OCI-LY7 (cell line): ENCODE measurements around the gene CLDN20. TPM values are rescaled to one million over a fixed set of nuclear protein-coding genes. Genes with fewer than 3 reads are reported as not detected.

Source experiments
- BruUV-seq: library from RNA; stranded (reverse); fragments of 400-500 nt; replicated peaks from 2 replicates; lab custom pipeline; 2021; lab: Mats Ljungman, UMichigan
- CTCF ChIA-PET: fragments of 300-600 bp; sonication (Branson Sonifier 250); formaldehyde crosslinking; loops from one replicate; lab custom pipeline; 2022; ENCODE audit warnings: antibody characterized with exemption; ENCODE audit not compliant: unreplicated experiment; lab: Charles Lee
- POLR2A ChIA-PET: fragments of 300-600 bp; sonication (Branson Sonifier 250); formaldehyde crosslinking; loops from one replicate; lab custom pipeline; 2022; ENCODE audit warnings: antibody characterized with exemption; lab: Charles Lee
- DNase-seq: peaks from one replicate; pipeline ENCODE4 v3.0.0-alpha.2; 2015; ENCODE audit warnings: low spot score
- H2AFZ ChIP-seq: fragments of 200-600 bp; sonication (generic), shearing (Covaris generic); 2 replicates; pipeline ENCODE4 v1.6.1; 2014; ENCODE audit warnings: mild to moderate bottlenecking, antibody characterized with exemption, low read length, moderate library complexity
- H3K27ac ChIP-seq: fragments of 200-600 bp; sonication (generic); 2 replicates; pipeline ENCODE4 v1.5.1; 2014; ENCODE audit warnings: mixed run types, low read depth, mild to moderate bottlenecking, moderate library complexity, low read length, inconsistent platforms; ENCODE audit not compliant: poor library complexity, severe bottlenecking
- H3K36me3 ChIP-seq: fragments of 200-600 bp; sonication (generic); 2 replicates; pipeline ENCODE4 v1.6.1; 2014; ENCODE audit warnings: mild to moderate bottlenecking, antibody characterized with exemption, low read length, moderate library complexity, mixed read lengths; ENCODE audit not compliant: insufficient read depth
- H3K4me1 ChIP-seq: fragments of 200-600 bp; sonication (generic); 2 replicates; pipeline ENCODE4 v1.5.1; 2014; ENCODE audit warnings: mild to moderate bottlenecking, low read length; ENCODE audit not compliant: insufficient read depth, poor library complexity, severe bottlenecking
- H3K4me2 ChIP-seq: fragments of 200-600 bp; sonication (generic); 2 replicates; pipeline ENCODE4 v1.6.1; 2014; ENCODE audit warnings: mild to moderate bottlenecking, low read length
- H3K4me3 ChIP-seq: fragments of 200-600 bp; sonication (generic); 2 replicates; pipeline ENCODE4 v1.5.1; 2014; ENCODE audit warnings: mild to moderate bottlenecking, low read depth, low read length; ENCODE audit not compliant: poor library complexity, severe bottlenecking
- H3K79me2 ChIP-seq: fragments of 200-600 bp; sonication (generic); 2 replicates; pipeline ENCODE4 v1.6.1; 2016; ENCODE audit warnings: low read depth, mild to moderate bottlenecking, low read length, moderate library complexity, mixed read lengths; ENCODE audit not compliant: insufficient read depth
- H3K9me2 ChIP-seq: fragments of 200-600 bp; sonication (generic); 2 replicates; pipeline ENCODE4 v1.6.1; 2016; ENCODE audit warnings: mild to moderate bottlenecking, low read length, mixed read lengths; ENCODE audit not compliant: insufficient read depth
- H3K9me3 ChIP-seq: fragments of 200-600 bp; sonication (generic); 2 replicates; pipeline ENCODE4 v1.6.1; 2014; ENCODE audit warnings: mild to moderate bottlenecking, mixed run types, low read length, mixed read lengths
- H4K20me1 ChIP-seq: fragments of 200-600 bp; sonication (generic); 2 replicates; pipeline ENCODE4 v1.6.1; 2014; ENCODE audit warnings: mild to moderate bottlenecking, antibody characterized with exemption, low read length, moderate library complexity, mixed read lengths; ENCODE audit not compliant: insufficient read depth
- CTCF ChIP-seq: fragments of 200-600 bp; sonication (generic); conservative IDR thresholded peaks from 2 replicates; pipeline ENCODE4 v1.5.1; 2014; ENCODE audit warnings: mild to moderate bottlenecking, antibody characterized with exemption, low read length, moderate library complexity, mixed read lengths
- EZH2phosphoT487 ChIP-seq: fragments of 200-600 bp; sonication (generic); IDR thresholded peaks from 2 replicates; pipeline ENCODE4 v1.6.1; 2018; ENCODE audit warnings: low read depth, borderline replicate concordance, mild to moderate bottlenecking, mixed run types, antibody characterized with exemption, low read length, moderate library complexity, mixed read lengths
- intact Hi-C: fragments of 100-400 bp; cut with micrococcal nuclease; formaldehyde crosslinking; loops from one replicate; pipeline ENCODE4 v1.10.0; 2022; ENCODE audit not compliant: unreplicated experiment
- total RNA-seq, 2 experiments: library from RNA; depleted of rRNA in 1 of 2; stranded (reverse); fragments of >200 nt in 1 of 2; shearing (Covaris generic) in 1 of 2; gene quantifications; 2 replicates each; pipeline ENCODE4 v1.2.3, GENCODE V29; 2014 to 2022

Gene CLDN20
- total RNA-seq, 2 experiments from 2014 or later: not detected

- no peaks in the 10 kb centered on the region for H3K79me2 ChIP-seq
- no peaks in the 10 kb centered on the region for H3K9me2 ChIP-seq
- H3K4me3 ChIP-seq: no peak overlapping the region
- H3K9me3 ChIP-seq: no peaks in the 10 kb centered on the region
- H3K36me3 ChIP-seq: peaks cover 98% of the 10 kb centered on the region
- no peak overlapping the region for H3K27ac ChIP-seq
- TF ChIP-seq EZH2phosphoT487 (no peak), CTCF (no peak)
- no TSS peak for BruUV-seq
- no peaks in the 10 kb centered on the region for H4K20me1 ChIP-seq
- POLR2A ChIA-PET: no interaction called here
- CTCF ChIA-PET: no interaction called here
- no peaks in the 10 kb centered on the region for H3K4me1 ChIP-seq
- no peak for DNase-seq
- H2AFZ ChIP-seq: no peak overlapping the region
- intact Hi-C loops: loop anchor here (5.0 kb wide), 1 partner anchor 389 kb away; no protein-coding TSS in a partner anchor
- no peak overlapping the region for H3K4me2 ChIP-seq
These were observed 7.6 kb upstream of the CLDN20 start for GRCh38 chr6:155256122-155256795.

GRCh38 chr6:155257796-155258195 is 6.0 kb upstream of the CLDN20 start:
- POLR2A ChIA-PET: interaction anchor here (0.6 to 0.9 kb wide), 2 partner anchors 19 to 317 kb away, joined by 3 read pairs; no protein-coding TSS in a partner anchor
- Histone ChIP-seq H3K27ac (no peak overlapping the region), H3K9me3 (no peaks in the 10 kb centered on the region), H3K4me2 (no peak overlapping the region), H3K79me2 (no peaks in the 10 kb centered on the region), H2AFZ (no peak overlapping the region), H4K20me1 (0 out of 2 replicates have a peak, but pooled peaks cover 4% of the 10 kb centered on the region), H3K4me3 (no peak overlapping the region), H3K4me1 (peaks cover 7% of the 10 kb centered on the region), H3K9me2 (no peaks in the 10 kb centered on the region), H3K36me3 (peaks cover 88% of the 10 kb centered on the region)
- intact Hi-C loops: loop anchor here (5.0 kb wide), 1 partner anchor 390 kb away; no protein-coding TSS in a partner anchor
- CTCF ChIA-PET: no interaction called here
- no peak for DNase-seq
- TF ChIP-seq EZH2phosphoT487: no peak
- no peak for TF ChIP-seq CTCF
- no TSS peak for BruUV-seq

- no peaks in the 10 kb centered on the region for H3K9me2 ChIP-seq
- H2AFZ ChIP-seq: no peak overlapping the region
- peaks cover 84% of the 10 kb centered on the region for H3K36me3 ChIP-seq
- intact Hi-C loops: loop anchor here (5.0 kb wide), 1 partner anchor 392 kb away; no protein-coding TSS in a partner anchor
- H3K79me2 ChIP-seq: no peaks in the 10 kb centered on the region
- 0 out of 2 replicates have a peak, but pooled peaks cover 5% of the 10 kb centered on the region for H4K20me1 ChIP-seq
- DNase-seq: no peak
- H3K4me3 ChIP-seq: no peak overlapping the region
- ChIA-PET CTCF (no interaction called here), POLR2A (interaction anchor here (0.6 kb wide), 1 partner anchor 10 kb away, joined by 4 read pairs; no protein-coding TSS in a partner anchor)
- H3K27ac ChIP-seq: no peak overlapping the region
- BruUV-seq: no TSS peak
- H3K4me1 ChIP-seq: peaks cover 7% of the 10 kb centered on the region
- TF ChIP-seq CTCF: no peak
- no peak for TF ChIP-seq EZH2phosphoT487
- no peak overlapping the region for H3K4me2 ChIP-seq
- no peaks in the 10 kb centered on the region for H3K9me3 ChIP-seq
These were observed 4.6 kb upstream of the CLDN20 start for GRCh38 chr6:155259204-155259603.
